ENCODE results near the gene MOB3A. TPM values are rescaled to one million over a fixed set of nuclear protein-coding genes. Genes with fewer than 3 reads are reported as not detected.

Gene MOB3A
- total RNA-seq, 2 experiments from 2014 or later = 147 to 153 TPM

DNA sequence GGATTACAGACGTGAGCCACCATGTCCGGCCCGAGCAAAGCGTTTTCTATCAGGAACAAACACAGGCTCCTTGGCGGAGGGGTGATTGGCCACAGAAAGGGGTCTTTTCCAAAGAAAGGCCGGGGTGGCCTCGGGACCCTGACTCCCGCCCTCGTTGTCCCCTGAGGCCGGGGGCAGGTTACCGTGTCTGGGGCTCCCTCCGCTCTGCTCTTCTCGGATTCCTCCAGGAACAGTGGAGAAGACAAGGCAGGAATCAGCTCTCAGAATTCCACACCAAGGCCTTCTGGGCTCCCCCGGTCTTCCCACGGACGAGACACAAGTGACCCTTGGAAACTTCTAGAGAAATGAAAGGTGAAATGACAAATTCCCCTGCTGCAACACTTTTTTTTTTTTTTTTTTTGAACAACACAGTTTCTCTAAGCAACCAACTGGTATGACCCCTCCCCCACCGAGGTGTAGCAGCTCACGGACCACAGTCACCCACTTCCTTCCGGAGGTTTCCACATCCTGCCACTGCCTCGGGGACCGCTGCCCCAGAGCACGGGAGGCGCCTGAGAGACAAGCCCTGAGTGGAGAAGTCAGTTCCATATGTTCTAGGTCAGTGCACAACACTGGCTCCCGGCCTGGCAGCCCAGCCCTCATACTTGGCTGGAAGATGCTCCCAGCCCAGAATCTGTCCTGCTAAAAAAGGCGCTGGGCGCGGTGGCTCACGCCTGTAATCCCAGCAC, 11.0 kb downstream of the MOB3A start:
- Mint-ChIP-seq H3K4me1 (peaks cover 60% of the 10 kb centered on the region), H3K9me3 (no peaks in the 10 kb centered on the region), H3K27me3 (no peaks in the 10 kb centered on the region), H3K4me3 (peak overlapping the region; percentile 95), H3K36me3 (peaks cover 73% of the 10 kb centered on the region), H3K27ac (peak overlapping the region; percentile 99)
- peak; percentile 93 for DNase-seq

DNA sequence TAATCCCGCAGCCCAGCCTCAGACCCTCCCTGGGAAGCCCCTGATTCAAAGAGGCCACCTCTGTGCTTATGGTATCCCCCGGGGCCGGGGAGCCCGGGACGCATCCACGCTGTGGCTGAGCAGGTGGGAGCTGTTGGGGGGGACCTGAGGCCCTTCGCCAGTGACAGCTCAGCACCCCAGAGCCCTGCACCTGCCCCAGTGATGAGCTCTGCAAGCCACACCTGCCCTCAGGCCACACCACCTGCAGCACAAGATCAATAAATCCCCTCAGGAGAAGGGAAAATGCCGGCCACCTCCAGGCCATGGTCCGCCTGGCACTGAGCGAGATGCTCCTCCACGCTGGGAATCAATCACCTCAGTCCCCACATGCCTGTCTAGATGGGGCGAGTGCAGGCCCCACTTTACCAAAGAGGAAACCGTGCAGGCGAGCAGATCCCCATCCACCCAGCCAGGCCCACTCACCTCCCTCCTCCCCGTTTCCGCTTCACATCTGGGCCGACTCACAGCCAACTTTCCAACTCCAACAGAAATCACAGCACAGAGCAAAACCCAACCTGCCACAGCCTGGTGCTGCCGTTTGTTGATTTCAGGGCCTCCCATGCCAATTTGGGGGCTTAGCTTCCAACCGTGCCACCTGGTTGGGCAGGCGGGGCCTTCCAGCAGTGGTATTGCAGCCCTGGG, 12.8 kb downstream of the MOB3A start:
- Mint-ChIP-seq H3K4me1 (peaks cover 51% of the 10 kb centered on the region), H3K27ac (peak overlapping the region; percentile 99), H3K4me3 (peak overlapping the region; percentile 95), H3K36me3 (peaks cover 73% of the 10 kb centered on the region), H3K27me3 (no peaks in the 10 kb centered on the region), H3K9me3 (no peaks in the 10 kb centered on the region)
- peak; percentile 65 for DNase-seq

DNA sequence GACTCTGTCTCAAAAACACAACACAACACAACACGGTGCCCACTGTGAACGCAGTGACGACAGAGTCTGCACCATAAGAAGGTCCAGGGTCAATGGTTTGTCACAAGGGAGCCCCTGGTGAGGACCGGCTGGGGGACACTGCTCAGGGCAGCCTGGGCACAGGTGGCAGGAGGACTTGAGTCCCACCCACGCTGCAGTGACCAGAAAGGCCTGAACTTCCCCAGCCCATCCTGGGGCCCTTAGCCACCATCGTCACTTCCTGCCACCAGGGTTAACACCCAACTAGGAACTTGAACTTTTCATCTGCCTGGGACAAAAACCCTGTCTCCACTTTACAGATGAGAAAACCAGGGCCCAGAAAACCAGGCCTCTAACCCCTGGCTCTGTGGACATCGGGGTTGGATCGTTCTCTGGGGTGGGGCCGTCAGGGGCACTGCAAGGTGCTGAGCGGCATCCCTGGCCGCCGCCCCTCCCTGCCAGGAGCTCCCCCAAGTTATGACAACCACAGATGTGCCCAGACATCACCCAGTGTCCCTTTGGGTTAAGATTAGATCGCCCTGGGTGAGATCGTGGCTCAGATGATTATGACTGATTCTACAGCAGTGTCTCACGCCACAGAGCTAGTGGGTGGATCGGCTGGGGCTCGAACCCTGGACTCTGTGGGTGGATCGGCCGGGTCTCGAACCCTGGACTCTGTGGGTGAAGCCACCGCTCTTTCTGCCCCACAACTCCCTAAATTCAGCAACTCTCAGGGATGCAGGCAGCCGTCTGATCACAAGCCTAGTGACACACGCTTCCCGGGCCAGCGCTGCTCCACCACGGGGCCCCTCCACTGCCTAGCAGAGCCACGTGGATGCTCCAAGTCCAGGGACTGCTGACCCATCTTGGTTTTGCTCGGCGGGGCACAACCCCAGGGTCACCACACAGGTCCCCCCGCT, 14.0 kb downstream of the MOB3A start:
- H3K9me3 Mint-ChIP-seq = no peaks in the 10 kb centered on the region
- peak overlapping the region; percentile 95 for H3K4me3 Mint-ChIP-seq
- peak; percentile 64 for DNase-seq
- peaks cover 39% of the 10 kb centered on the region for H3K4me1 Mint-ChIP-seq
- peak overlapping the region; percentile 99 for H3K27ac Mint-ChIP-seq
- H3K36me3 Mint-ChIP-seq = peaks cover 69% of the 10 kb centered on the region
- no peaks in the 10 kb centered on the region for H3K27me3 Mint-ChIP-seq

DNA sequence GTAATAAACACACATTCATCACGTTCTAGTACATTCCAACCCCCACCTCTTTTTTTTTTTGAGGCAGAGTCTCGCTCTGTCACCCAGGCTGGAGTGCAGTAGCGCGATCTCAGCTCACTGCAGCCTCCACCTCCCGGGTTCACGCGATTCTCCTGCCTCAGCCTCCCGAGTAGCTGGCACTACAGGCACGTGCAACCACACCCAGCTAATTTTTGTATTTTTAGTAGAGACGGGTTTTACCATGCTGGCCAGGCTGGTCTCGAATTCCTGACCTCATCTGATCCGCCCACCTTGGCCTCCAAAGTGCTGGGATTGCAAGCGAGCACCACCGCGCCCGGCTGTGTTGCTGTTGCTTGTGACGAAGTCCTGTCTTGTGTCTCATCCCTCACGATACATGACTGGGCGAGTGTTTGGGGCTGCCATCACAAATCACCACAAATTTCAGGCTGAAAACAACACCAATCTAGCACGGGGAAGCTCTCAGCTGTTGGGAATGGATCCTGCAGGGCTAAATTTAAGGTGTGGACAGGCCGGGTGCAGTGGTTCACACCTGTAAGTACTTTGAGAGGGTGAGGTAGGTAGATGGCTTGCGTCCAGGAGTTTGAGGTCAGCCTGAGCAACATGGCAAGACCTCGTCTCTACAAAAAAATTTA, 15.7 kb downstream of the MOB3A start:
- no peak for DNase-seq
- Mint-ChIP-seq H3K9me3 (no peaks in the 10 kb centered on the region), H3K4me1 (peaks cover 26% of the 10 kb centered on the region), H3K27me3 (no peaks in the 10 kb centered on the region), H3K36me3 (peaks cover 71% of the 10 kb centered on the region), H3K27ac (peak overlapping the region; percentile 99), H3K4me3 (peak overlapping the region; percentile 95)

DNA sequence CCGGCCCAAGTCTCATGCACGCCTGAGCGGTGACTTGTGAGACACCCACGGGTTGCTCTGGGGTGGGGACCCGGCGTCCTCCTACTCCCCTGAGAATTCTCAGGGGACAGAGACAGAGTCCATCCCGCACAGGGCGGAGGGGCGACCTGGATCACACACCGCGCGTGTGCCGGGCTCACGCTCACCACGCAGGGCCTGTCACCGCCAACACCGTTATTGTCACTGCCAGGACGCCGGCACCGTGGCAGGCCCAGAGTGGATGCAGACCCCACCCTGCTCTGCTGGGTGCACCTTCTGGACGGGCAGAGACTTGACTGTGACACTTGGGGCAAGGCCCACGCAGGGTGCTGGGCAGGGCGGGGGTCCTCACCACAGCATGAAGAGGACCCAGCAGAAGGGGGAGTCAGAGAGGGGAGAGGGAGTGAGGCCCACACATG, 16.2 kb downstream of the MOB3A start:
- Mint-ChIP-seq H3K27me3 (no peaks in the 10 kb centered on the region), H3K9me3 (no peaks in the 10 kb centered on the region), H3K27ac (peak overlapping the region; percentile 99), H3K36me3 (peaks cover 66% of the 10 kb centered on the region), H3K4me1 (peaks cover 24% of the 10 kb centered on the region), H3K4me3 (peak overlapping the region; percentile 95)
- no peak for DNase-seq

DNA sequence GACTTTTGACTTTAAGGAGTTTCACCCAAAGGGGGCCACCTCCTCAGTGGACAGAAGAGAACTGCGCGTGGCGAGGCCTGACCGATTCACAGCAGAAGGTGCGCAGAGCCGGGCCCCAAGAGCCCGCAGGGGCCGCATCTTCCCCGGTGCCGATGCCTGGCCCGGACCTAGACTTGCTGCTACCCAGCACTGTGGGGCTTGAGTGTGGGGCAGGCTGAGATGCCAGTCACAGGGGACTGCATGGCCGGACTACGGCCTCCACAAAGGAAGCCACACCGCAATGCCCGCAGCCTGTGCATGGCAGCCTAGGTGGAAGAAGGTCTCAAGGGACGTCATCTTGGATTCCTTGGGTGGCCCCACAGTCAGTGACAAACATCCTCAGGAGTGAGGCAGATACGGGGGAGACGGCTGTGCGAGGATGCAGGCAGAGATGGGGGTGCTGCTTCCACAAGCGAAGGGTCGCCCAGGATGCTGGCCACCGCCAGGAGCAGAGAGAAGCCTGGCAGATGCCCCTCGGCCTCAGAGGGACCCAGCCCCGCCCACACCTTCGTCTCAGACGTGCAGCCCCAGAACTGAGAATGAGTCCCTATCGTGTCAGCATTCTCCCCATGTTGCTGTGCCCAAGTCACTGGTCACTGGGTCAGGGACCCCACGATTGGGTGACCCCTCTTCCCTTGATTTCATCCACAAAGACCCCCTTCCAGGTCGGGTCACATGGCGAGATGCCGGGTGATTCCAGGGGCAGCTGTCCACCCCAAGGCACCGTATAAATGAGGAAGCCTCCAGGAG, 16.9 kb downstream of the MOB3A start:
- H3K9me3 Mint-ChIP-seq = no peaks in the 10 kb centered on the region
- H3K27me3 Mint-ChIP-seq = no peaks in the 10 kb centered on the region
- H3K4me1 Mint-ChIP-seq = peaks cover 25% of the 10 kb centered on the region
- peak overlapping the region; percentile 99 for H3K27ac Mint-ChIP-seq
- peaks cover 61% of the 10 kb centered on the region for H3K36me3 Mint-ChIP-seq
- H3K4me3 Mint-ChIP-seq = peak overlapping the region; percentile 95
- no peak for DNase-seq

DNA sequence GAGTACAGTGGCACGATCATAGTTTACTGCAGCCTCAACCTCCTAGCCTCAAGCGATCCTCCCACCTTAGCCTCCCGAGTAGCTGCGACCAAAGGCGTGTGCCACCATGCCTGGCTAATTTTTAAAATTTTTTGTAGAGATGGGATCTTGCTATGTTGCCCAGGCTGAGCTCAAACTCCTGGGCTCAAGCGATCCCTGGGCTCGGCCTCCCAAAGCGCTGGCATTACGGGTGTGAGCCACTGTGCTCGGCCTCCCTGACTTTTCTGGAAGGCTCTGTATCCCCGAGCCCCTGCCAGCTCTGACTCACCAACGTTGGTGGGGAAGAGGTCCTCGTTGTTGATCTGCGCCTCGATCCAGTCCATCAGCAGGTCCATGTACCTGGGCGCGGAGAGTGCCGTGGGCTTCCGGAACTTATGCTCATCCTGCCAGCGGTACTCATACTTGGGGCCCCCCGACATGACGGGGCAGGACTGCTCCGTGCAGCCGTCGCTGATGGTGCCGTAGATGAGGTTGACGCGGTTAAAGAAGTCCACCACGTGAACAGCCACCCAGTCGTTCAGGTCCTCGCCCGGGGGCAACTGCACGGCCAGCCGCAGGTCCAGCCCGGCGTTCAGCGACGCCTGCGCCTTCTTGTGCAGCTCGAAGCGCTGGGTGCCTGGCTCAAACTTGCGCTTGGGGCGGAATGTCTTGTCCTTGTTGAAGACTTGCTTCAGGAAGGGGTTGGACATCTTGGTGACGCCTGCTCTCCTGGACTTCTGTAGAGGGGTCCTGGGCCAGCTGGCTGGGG, 18.1 kb downstream of the MOB3A start:
- H3K4me3 Mint-ChIP-seq = no peak overlapping the region
- peaks cover 26% of the 10 kb centered on the region for H3K4me1 Mint-ChIP-seq
- peak overlapping the region; percentile 99 for H3K27ac Mint-ChIP-seq
- no peak for DNase-seq
- H3K9me3 Mint-ChIP-seq = no peaks in the 10 kb centered on the region
- H3K36me3 Mint-ChIP-seq = peaks cover 52% of the 10 kb centered on the region
- H3K27me3 Mint-ChIP-seq = no peaks in the 10 kb centered on the region

DNA sequence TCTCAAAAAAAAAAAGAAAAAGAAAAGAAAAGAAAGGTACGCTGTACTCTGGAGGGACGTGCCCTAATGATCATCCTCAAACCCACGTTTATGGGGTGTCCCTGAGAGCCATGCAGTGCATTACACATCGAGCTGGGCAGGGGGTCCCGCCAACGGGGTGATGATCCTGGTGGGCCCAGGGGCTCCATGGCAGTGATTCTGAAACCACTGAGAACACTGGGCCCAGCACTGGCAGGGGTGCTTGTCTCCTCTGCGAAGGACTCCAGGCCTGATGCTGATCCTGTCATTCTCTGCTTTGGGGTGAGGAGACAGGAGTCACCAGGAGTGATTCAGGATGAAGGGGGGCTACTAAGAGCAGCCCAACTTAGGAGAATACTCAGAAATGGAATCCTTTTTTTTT, 18.7 kb downstream of the MOB3A start:
- peaks cover 24% of the 10 kb centered on the region for H3K4me1 Mint-ChIP-seq
- no peaks in the 10 kb centered on the region for H3K27me3 Mint-ChIP-seq
- peak overlapping the region; percentile 8 for H3K27ac Mint-ChIP-seq
- H3K4me3 Mint-ChIP-seq = no peak overlapping the region
- no peaks in the 10 kb centered on the region for H3K9me3 Mint-ChIP-seq
- DNase-seq = no peak
- peaks cover 50% of the 10 kb centered on the region for H3K36me3 Mint-ChIP-seq

DNA sequence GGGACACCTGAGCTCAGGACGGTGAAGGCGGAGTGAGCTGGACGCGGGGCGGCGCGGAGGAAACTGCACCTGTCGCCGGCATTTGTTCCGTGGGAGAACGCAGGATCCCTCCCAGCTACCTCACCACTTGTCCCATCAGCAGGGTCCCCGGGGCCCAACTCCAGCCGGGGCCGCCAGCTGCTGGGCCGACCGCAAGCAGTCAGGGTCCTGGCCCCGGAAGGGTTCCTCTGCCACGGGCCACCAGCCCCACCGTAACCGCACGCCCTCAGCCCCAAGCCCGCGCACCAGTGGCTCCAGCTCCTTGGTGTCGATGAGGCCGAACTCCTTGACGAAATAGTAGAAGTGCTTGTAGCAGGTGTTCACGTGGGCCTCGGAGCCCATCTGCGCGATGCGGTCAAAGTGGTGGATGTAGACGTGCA, 19.6 kb downstream of the MOB3A start:
- no peaks in the 10 kb centered on the region for H3K27me3 Mint-ChIP-seq
- H3K4me1 Mint-ChIP-seq = peaks cover 22% of the 10 kb centered on the region
- H3K4me3 Mint-ChIP-seq = no peak overlapping the region
- H3K27ac Mint-ChIP-seq = no peak overlapping the region
- DNase-seq = no peak
- no peaks in the 10 kb centered on the region for H3K9me3 Mint-ChIP-seq
- peaks cover 45% of the 10 kb centered on the region for H3K36me3 Mint-ChIP-seq

DNA sequence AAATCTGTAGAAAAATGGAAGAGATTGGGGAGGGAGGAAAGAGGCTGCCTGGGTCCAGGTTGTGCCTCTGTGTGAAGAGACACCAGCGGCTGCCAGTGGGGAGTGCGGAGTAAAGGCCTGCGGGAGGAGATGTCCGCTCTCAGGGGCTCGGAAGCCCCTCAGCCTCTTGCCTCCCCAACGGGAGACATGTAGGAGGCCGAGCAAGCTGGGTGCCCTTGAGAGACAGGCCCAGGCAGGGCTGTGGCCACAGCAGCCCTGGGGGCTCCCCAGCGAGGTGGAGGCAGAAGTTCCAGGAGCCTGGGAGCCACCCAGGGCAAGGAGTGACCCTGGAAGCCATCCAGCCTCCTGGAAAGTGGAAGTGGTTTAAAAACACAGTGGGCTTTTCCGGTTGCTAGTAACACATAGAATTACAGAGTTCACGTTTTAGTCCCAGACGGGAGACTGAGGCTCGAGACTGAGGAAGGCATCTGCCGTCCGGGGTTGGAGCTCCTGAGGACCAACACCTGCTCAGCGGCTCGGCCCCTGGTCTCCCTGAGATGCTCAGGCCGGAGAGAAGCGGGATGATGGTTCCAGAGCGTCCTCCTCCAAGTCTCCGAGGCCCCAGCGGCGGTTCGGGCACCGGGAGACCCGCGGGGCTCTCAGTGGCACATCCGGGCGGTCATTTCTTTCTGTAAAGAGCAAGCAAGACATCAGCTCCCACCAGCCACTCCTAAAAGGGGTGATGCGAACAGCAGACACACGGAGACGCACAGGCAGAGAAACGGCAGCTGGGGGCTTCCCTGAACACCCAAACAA, 23.2 kb downstream of the MOB3A start:
- no peak overlapping the region for H3K4me3 Mint-ChIP-seq
- H3K9me3 Mint-ChIP-seq = no peaks in the 10 kb centered on the region
- H3K4me1 Mint-ChIP-seq = peaks cover 13% of the 10 kb centered on the region
- peak overlapping the region; percentile 16 for H3K27ac Mint-ChIP-seq
- H3K27me3 Mint-ChIP-seq = no peaks in the 10 kb centered on the region
- no peak for DNase-seq
- peaks cover 32% of the 10 kb centered on the region for H3K36me3 Mint-ChIP-seq

DNA sequence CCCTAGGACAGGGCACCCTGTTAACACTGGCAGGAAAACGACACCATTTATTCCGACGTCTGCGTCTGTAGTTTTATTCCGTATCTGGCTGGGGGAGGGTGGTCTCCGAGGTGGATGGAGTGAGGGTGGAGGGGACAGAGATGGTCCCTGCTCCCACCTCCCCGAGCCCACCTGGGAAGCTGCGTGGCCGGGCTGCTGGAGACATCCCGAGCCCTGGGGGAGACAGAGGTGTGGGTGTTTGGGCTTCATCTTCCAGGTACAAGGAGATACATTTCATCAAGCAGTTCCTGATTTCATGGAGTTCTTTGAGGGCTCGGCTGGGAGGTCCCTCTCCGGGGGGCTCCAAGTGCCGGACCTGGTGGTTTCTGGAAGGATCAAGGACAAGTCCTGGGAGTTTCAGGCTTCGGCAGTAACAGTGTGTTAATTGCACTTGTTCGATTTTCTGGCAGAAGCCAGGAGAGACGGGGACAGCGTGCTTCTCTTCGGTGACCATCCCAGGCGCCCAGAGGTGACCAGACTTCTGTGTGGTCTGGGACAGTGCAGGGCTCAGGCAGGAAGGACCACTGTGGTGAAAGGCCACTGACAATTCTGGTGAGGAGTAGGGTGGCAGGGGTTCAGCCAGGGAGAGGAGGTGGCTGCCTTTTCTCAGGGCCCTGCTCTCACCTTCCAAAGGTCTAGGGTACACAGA, 25.0 kb downstream of the MOB3A start:
- Mint-ChIP-seq H3K27me3 (no peaks in the 10 kb centered on the region), H3K4me3 (no peak overlapping the region), H3K36me3 (peaks cover 24% of the 10 kb centered on the region), H3K27ac (peak overlapping the region; percentile 79), H3K9me3 (no peaks in the 10 kb centered on the region), H3K4me1 (peaks cover 13% of the 10 kb centered on the region)
- DNase-seq = no peak

DNA sequence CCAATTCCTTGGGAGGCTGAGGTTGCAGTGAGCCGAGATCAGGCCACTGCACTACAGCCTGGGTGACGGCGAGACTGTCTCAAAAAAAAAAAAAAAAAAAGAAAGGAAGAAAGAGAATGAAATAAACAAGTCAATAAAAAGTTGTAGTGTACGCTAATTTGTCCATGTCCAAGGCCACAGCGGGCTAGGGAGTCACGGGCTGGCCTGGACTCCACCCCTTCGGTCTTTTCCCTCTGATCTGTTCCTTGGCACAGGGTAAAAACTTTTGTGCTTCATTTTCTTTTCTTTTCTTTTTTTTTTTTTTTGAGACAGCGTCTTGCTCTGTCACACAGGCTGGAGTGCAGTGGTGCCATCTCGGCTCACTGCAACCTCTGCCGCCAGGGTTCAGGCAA, 25.7 kb downstream of the MOB3A start:
- peaks cover 21% of the 10 kb centered on the region for H3K36me3 Mint-ChIP-seq
- no peaks in the 10 kb centered on the region for H3K9me3 Mint-ChIP-seq
- no peak overlapping the region for H3K4me3 Mint-ChIP-seq
- no peak for DNase-seq
- H3K27me3 Mint-ChIP-seq = no peaks in the 10 kb centered on the region
- H3K4me1 Mint-ChIP-seq = peaks cover 13% of the 10 kb centered on the region
- no peak overlapping the region for H3K27ac Mint-ChIP-seq
